ENCODE data around the gene POLN.
"Not testable (repeated sequence)": the region's sequence is repeated elsewhere in the genome, so short reads cannot be mapped to it uniquely, and the experiment has no call there.

DNA sequence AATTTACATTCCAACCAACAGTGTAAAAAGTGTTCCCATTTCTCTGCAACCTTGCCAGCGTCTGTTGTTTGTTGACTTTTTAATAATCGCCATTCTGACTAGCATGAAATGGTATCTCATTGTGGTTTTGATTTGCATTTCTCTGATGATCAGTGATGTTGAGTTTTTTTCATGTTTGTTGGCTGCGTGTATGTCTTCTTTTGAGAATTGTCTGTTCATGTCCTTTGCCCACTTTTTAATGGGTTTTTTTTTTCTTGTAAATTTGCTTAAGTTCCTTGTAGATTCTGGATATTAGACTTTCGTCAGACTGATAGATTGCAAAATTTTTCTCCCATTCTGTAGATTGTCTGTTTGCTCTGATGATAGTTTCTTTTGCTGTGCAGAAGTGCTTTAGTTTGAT lies 214.8 kb downstream of the POLN start:
- TF ChIP-seq, protein P1, sequence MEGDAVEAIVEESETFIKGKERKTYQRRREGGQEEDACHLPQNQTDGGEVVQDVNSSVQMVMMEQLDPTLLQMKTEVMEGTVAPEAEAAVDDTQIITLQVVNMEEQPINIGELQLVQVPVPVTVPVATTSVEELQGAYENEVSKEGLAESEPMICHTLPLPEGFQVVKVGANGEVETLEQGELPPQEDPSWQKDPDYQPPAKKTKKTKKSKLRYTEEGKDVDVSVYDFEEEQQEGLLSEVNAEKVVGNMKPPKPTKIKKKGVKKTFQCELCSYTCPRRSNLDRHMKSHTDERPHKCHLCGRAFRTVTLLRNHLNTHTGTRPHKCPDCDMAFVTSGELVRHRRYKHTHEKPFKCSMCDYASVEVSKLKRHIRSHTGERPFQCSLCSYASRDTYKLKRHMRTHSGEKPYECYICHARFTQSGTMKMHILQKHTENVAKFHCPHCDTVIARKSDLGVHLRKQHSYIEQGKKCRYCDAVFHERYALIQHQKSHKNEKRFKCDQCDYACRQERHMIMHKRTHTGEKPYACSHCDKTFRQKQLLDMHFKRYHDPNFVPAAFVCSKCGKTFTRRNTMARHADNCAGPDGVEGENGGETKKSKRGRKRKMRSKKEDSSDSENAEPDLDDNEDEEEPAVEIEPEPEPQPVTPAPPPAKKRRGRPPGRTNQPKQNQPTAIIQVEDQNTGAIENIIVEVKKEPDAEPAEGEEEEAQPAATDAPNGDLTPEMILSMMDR (conservative IDR thresholded peaks at IDR 0.05; ENCODE audit: low read length) = not testable (repeated sequence)
- not testable (repeated sequence) for TF ChIP-seq EZH2phosphoT487 (IDR thresholded peaks at IDR 0.05; ENCODE audit: borderline replicate concordance, low read depth, low read length)

Measured in OCI-LY7 (cell line).